Choroid plexus epithelial cell (primary cell): ENCODE measurements around the gene COL6A1.

Experiments
- DNase-seq: peaks from one replicate; pipeline ENCODE4 v3.0.0-alpha.2; 2010; ENCODE audit warnings: low read depth
- H3K4me3 ChIP-seq: 2 replicates; pipeline ENCODE4 v1.5.1; 2011; ENCODE audit warnings: low read depth, mild to moderate bottlenecking, control low read depth, low read length, moderate library complexity
- CTCF ChIP-seq: conservative IDR thresholded peaks from 2 replicates; pipeline ENCODE4 v1.5.1; 2011; ENCODE audit warnings: low read depth, mild to moderate bottlenecking, control low read depth, inconsistent platforms, low read length, moderate library complexity

COL6A1 gene

GRCh38 chr21:45941338-45941710, 40.2 kb upstream of the COL6A1 start:
- no peak for TF ChIP-seq CTCF

GRCh38 chr21:45941717-45942546, 39.6 kb upstream of the COL6A1 start:
- H3K4me3 ChIP-seq: no peak overlapping the region

More at GRCh38 chr21:45941338-45941710, 40.2 kb upstream of the COL6A1 start:
- H3K4me3 ChIP-seq: no peak overlapping the region
- DNase-seq: no peak

GRCh38 chr21:45942755-45943629, 38.6 kb upstream of the COL6A1 start:
- no peak for TF ChIP-seq CTCF

More at GRCh38 chr21:45941717-45942546, 39.6 kb upstream of the COL6A1 start:
- TF ChIP-seq CTCF: no peak
- DNase-seq: no peak

GRCh38 chr21:45943630-45944540, 37.7 kb upstream of the COL6A1 start:
- no peak for DNase-seq
- no peak overlapping the region for H3K4me3 ChIP-seq
- TF ChIP-seq CTCF: no peak

More at GRCh38 chr21:45942755-45943629, 38.6 kb upstream of the COL6A1 start:
- no peak overlapping the region for H3K4me3 ChIP-seq
- no peak for DNase-seq

- TF ChIP-seq CTCF: no peak
- DNase-seq: no peak
These were observed 37.0 kb upstream of the COL6A1 start for GRCh38 chr21:45944601-45945000.

GRCh38 chr21:45945066-45945867, 36.3 kb upstream of the COL6A1 start:
- H3K4me3 ChIP-seq: no peak overlapping the region
- DNase-seq: no peak
- TF ChIP-seq CTCF: no peak

More at GRCh38 chr21:45944601-45945000, 37.0 kb upstream of the COL6A1 start:
- H3K4me3 ChIP-seq: no peak overlapping the region
